Measurements from ENCODE around the gene NECTIN1.

GRCh38 chr11:119777940-119778339 is 48.9 kb upstream of the NECTIN1 start:
- TF ChIP-seq, protein P1, sequence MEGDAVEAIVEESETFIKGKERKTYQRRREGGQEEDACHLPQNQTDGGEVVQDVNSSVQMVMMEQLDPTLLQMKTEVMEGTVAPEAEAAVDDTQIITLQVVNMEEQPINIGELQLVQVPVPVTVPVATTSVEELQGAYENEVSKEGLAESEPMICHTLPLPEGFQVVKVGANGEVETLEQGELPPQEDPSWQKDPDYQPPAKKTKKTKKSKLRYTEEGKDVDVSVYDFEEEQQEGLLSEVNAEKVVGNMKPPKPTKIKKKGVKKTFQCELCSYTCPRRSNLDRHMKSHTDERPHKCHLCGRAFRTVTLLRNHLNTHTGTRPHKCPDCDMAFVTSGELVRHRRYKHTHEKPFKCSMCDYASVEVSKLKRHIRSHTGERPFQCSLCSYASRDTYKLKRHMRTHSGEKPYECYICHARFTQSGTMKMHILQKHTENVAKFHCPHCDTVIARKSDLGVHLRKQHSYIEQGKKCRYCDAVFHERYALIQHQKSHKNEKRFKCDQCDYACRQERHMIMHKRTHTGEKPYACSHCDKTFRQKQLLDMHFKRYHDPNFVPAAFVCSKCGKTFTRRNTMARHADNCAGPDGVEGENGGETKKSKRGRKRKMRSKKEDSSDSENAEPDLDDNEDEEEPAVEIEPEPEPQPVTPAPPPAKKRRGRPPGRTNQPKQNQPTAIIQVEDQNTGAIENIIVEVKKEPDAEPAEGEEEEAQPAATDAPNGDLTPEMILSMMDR (IDR thresholded peaks at IDR 0.05; ENCODE audit: extremely low read depth in 1 of 2, insufficient read depth in 1 of 2, low read depth in 1 of 2, low read length in 2 of 2): no peak
- no peak for TF ChIP-seq JUN (IDR thresholded peaks at IDR 0.05; ENCODE audit: borderline replicate concordance, insufficient read depth, insufficient read length, low read depth)

Measured in endothelial cell of umbilical vein (primary cell).